H1 (cell line): ENCODE data around the gene ASTN2. TPM values are rescaled to one million over a fixed set of nuclear protein-coding genes. Genes with fewer than 3 reads are reported as not detected.
A peak's percentile ranks its signal among the peaks of the same experiment; 100 is the strongest.

Experiments used
- CTCF ChIA-PET: fragments of 300-600 bp; sonication (Branson Sonifier 250); formaldehyde crosslinking; loops from one replicate; lab custom pipeline; 2021; ENCODE audit not compliant: partially characterized antibody; lab: Charles Lee
- POLR2A ChIA-PET: fragments of 300-600 bp; sonication (Branson Sonifier 250); formaldehyde crosslinking; loops from one replicate; lab custom pipeline; 2021; ENCODE audit warnings: inconsistent platforms; ENCODE audit not compliant: partially characterized antibody; lab: Charles Lee
- DNase-seq, 2 experiments: peaks; one replicate each; pipeline versions ENCODE4 v3.0.0 to v3.0.0-alpha.2; 2010 to 2022; ENCODE audit warnings: low spot score in 2 of 2, low read depth in 1 of 2, mixed read lengths in 1 of 2
- FAIRE-seq: peaks from 2 replicates; lab custom pipeline; 2011; peaks lifted over from hg19 to GRCh38; lab: Jason Lieb, UNC
- H2AFZ ChIP-seq: 2 replicates; pipeline ENCODE4 v1.8.1; 2012; ENCODE audit warnings: low read length, inconsistent platforms
- H2AK5ac ChIP-seq: 2 replicates; pipeline ENCODE4 v1.6.1; 2013; ENCODE audit warnings: low read depth, low read length
- H2BK120ac ChIP-seq: replicated peaks from 2 replicates; pipeline ENCODE3; 2013; ENCODE audit warnings: low read depth, low read length, inconsistent platforms
- H2BK12ac ChIP-seq: 2 replicates; pipeline ENCODE4 v1.6.1; 2013; ENCODE audit warnings: low read depth, low read length
- H2BK15ac ChIP-seq: 2 replicates; pipeline ENCODE4 v1.6.1; 2013; ENCODE audit warnings: low read length
- H2BK20ac ChIP-seq: 2 replicates; pipeline ENCODE4 v1.6.1; 2013; ENCODE audit warnings: low read length
- H2BK5ac ChIP-seq: 2 replicates; pipeline ENCODE4 v1.6.1; 2013; ENCODE audit warnings: low read depth, low read length
- H3K14ac ChIP-seq: 2 replicates; pipeline ENCODE4 v1.6.1; 2013; ENCODE audit warnings: inconsistent platforms; ENCODE audit not compliant: insufficient read length
- H3K18ac ChIP-seq: 2 replicates; pipeline ENCODE4 v1.6.1; 2013; ENCODE audit warnings: low read length; ENCODE audit errors: extremely low read depth
- H3K23ac ChIP-seq: 2 replicates; pipeline ENCODE4 v1.6.1; 2013; ENCODE audit warnings: inconsistent platforms; ENCODE audit not compliant: insufficient read length
- H3K23me2 ChIP-seq: 2 replicates; pipeline ENCODE4 v1.6.1; 2013; ENCODE audit warnings: low read depth, low read length
- H3K27ac ChIP-seq: 2 replicates; pipeline ENCODE4 v1.6.1; 2011; ENCODE audit warnings: low read depth, low read length, inconsistent platforms
- H3K27me3 ChIP-seq, 4 experiments: replicated peaks in 1 of 4; 1 replicate in 1 of 4; 2 replicates in 3 of 4; pipeline versions ENCODE4 v1.6.1 to v1.8.1; 2011 to 2013; ENCODE audit warnings: low read length in 3 of 4, mild to moderate bottlenecking in 3 of 4, inconsistent platforms in 2 of 4, mixed read lengths in 2 of 4, moderate library complexity in 1 of 4; ENCODE audit not compliant: control insufficient read depth in 3 of 4, insufficient read depth in 3 of 4; ENCODE audit errors: extremely low read depth in 1 of 4
- H3K36me3 ChIP-seq, 4 experiments: 2 replicates each; pipeline versions ENCODE4 v1.6.1 to v1.8.1; 2011 to 2013; ENCODE audit warnings: mild to moderate bottlenecking in 4 of 4, low read length in 3 of 4, moderate library complexity in 2 of 4, control low read depth in 1 of 4, inconsistent platforms in 1 of 4; ENCODE audit not compliant: insufficient read depth in 4 of 4, control insufficient read depth in 2 of 4
- H3K4ac ChIP-seq: replicated peaks from 2 replicates; pipeline ENCODE3; 2013; ENCODE audit warnings: low read length, low read depth, mixed read lengths, inconsistent platforms; ENCODE audit not compliant: insufficient read length
- H3K4me1 ChIP-seq, 4 experiments: replicated peaks in 1 of 4; 1 replicate in 1 of 4; 2 replicates in 3 of 4; pipeline versions ENCODE4 v1.6.1 to v1.8.1; 2011 to 2013; ENCODE audit warnings: low read length in 3 of 4, inconsistent platforms in 2 of 4, mixed read lengths in 1 of 4; ENCODE audit not compliant: insufficient read depth in 4 of 4, control insufficient read depth in 3 of 4
- H3K4me2 ChIP-seq, 2 experiments: 2 replicates each; pipeline versions ENCODE4 v1.6.1 to v1.8.1; 2011 to 2013; ENCODE audit warnings: low read depth in 2 of 2, low read length in 2 of 2, control low read depth in 1 of 2, inconsistent platforms in 1 of 2, mild to moderate bottlenecking in 1 of 2; ENCODE audit not compliant: insufficient read depth in 1 of 2
- H3K4me3 ChIP-seq, 4 experiments: fragments of 200-600, 300-600 bp in 1 of 4; sonication (generic), shearing (Covaris generic), sonication (Bioruptor Twin) in 1 of 4; 2 replicates each; pipeline versions ENCODE4 v1.5.1 to v1.8.1; 2011 to 2016; ENCODE audit warnings: low read length in 4 of 4, low read depth in 3 of 4, control low read depth in 2 of 4, inconsistent platforms in 2 of 4, mild to moderate bottlenecking in 2 of 4, mixed read lengths in 1 of 4, moderate library complexity in 1 of 4; ENCODE audit not compliant: insufficient read depth in 2 of 4; ENCODE audit errors: extremely low read depth in 1 of 4
- H3K56ac ChIP-seq: replicated peaks from 2 replicates; pipeline ENCODE3; 2013; ENCODE audit warnings: low read depth, mild to moderate bottlenecking, mixed read lengths, low read length, inconsistent platforms; ENCODE audit not compliant: insufficient read length
- H3K79me1 ChIP-seq: 2 replicates; pipeline ENCODE4 v1.6.1; 2013; ENCODE audit warnings: low read depth, low read length, control low read depth
- H3K79me2 ChIP-seq, 2 experiments: 2 replicates each; pipeline versions ENCODE4 v1.6.1 to v1.8.1; 2012 to 2013; ENCODE audit warnings: low read length in 2 of 2, mild to moderate bottlenecking in 2 of 2, inconsistent platforms in 1 of 2; ENCODE audit not compliant: insufficient read depth in 2 of 2, control insufficient read depth in 1 of 2
- H3K9ac ChIP-seq, 4 experiments: replicated peaks in 1 of 4; 1 replicate in 1 of 4; 2 replicates in 3 of 4; pipeline versions ENCODE4 v1.6.1 to v1.8.1; 2011 to 2013; ENCODE audit warnings: low read depth in 3 of 4, low read length in 3 of 4, control low read depth in 2 of 4, mild to moderate bottlenecking in 2 of 4, moderate library complexity in 2 of 4, inconsistent platforms in 1 of 4; ENCODE audit errors: extremely low read depth in 1 of 4
- H3K9me3 ChIP-seq, 2 experiments: 2 replicates each; pipeline versions ENCODE4 v1.6.1 to v1.8.1; 2012 to 2013; ENCODE audit warnings: mild to moderate bottlenecking in 2 of 2, moderate library complexity in 2 of 2, control low read depth in 1 of 2, inconsistent platforms in 1 of 2, low read depth in 1 of 2, low read length in 1 of 2, mixed read lengths in 1 of 2; ENCODE audit not compliant: insufficient read depth in 2 of 2
- H4K20me1 ChIP-seq, 2 experiments: replicated peaks in 1 of 2; 2 replicates each; pipeline versions ENCODE3 to v1.8.1; 2011 to 2013; ENCODE audit warnings: inconsistent platforms in 2 of 2, low read length in 2 of 2, mild to moderate bottlenecking in 1 of 2; ENCODE audit not compliant: insufficient read depth in 2 of 2, control insufficient read depth in 1 of 2
- H4K5ac ChIP-seq: 2 replicates; pipeline ENCODE4 v1.6.1; 2013; ENCODE audit warnings: low read length, low read depth, mixed read lengths, inconsistent platforms; ENCODE audit not compliant: insufficient read length
- H4K8ac ChIP-seq: 2 replicates; pipeline ENCODE4 v1.8.0; 2013; ENCODE audit warnings: mild to moderate bottlenecking, moderate library complexity, low read length, inconsistent platforms; ENCODE audit not compliant: insufficient read depth; ENCODE audit errors: extremely low read depth
- H4K91ac ChIP-seq: replicated peaks from 2 replicates; pipeline ENCODE3; 2013; ENCODE audit warnings: low read length, mixed read lengths, inconsistent platforms; ENCODE audit not compliant: insufficient read length
- BCL11A ChIP-seq, 2 experiments: IDR thresholded peaks; one replicate each; pipeline ENCODE4 v1.6.1; 2011; ENCODE audit warnings: low read depth in 2 of 2, low read length in 2 of 2, mild to moderate bottlenecking in 2 of 2
- GABPA ChIP-seq: IDR thresholded peaks from 2 replicates; pipeline ENCODE4 v1.6.1; 2011; ENCODE audit warnings: mild to moderate bottlenecking, low read length, moderate library complexity, borderline replicate concordance; ENCODE audit not compliant: insufficient read depth
- JUN ChIP-seq: IDR thresholded peaks from 2 replicates; pipeline ENCODE4 v1.6.1; 2011; ENCODE audit warnings: low read depth, mild to moderate bottlenecking, improper control_type of control experiment, low read length
- POLR2A ChIP-seq, 2 experiments: IDR thresholded peaks; 1 replicate in 1 of 2; 2 replicates in 1 of 2; pipeline ENCODE4 v1.6.1; 2011; ENCODE audit warnings: low read depth in 2 of 2, low read length in 2 of 2, mild to moderate bottlenecking in 2 of 2; ENCODE audit errors: control extremely low read depth in 1 of 2
- RAD21 ChIP-seq, 2 experiments: IDR thresholded peaks in 1 of 2; conservative IDR thresholded peaks in 1 of 2; 2 replicates each; pipeline ENCODE4 v1.6.1; 2011; ENCODE audit warnings: low read depth in 2 of 2, low read length in 2 of 2, improper control_type of control experiment in 1 of 2, inconsistent platforms in 1 of 2, mild to moderate bottlenecking in 1 of 2, moderate library complexity in 1 of 2
- RBBP5 ChIP-seq: IDR thresholded peaks from 2 replicates; pipeline ENCODE4 v1.7.1; 2012; ENCODE audit warnings: low read depth, mild to moderate bottlenecking, inconsistent platforms, low read length, moderate library complexity, borderline replicate concordance
- RNF2 ChIP-seq: fragments of 200-900, 300-1000 bp; sonication (generic); IDR thresholded peaks from 2 replicates; pipeline ENCODE4 v1.7.1; 2016; ENCODE audit warnings: borderline replicate concordance, low read depth, mild to moderate bottlenecking, antibody characterized with exemption, low read length; ENCODE audit not compliant: poor library complexity, severe bottlenecking; ENCODE audit errors: missing control alignments
- SIRT6 ChIP-seq: IDR thresholded peaks from one replicate; pipeline ENCODE4 v1.7.1; 2012; ENCODE audit warnings: low read length, inconsistent platforms
- SP1 ChIP-seq: IDR thresholded peaks from 2 replicates; pipeline ENCODE4 v1.6.1; 2011; ENCODE audit warnings: low read depth, low read length
- SP2 ChIP-seq: IDR thresholded peaks from 2 replicates; pipeline ENCODE4 v1.6.1; 2012; ENCODE audit warnings: mild to moderate bottlenecking, low read length, inconsistent platforms
- TBP ChIP-seq: IDR thresholded peaks from 2 replicates; pipeline ENCODE4 v1.6.1; 2011; ENCODE audit warnings: low read depth, low read length, improper control_type of control experiment
- WGBS, 2 experiments: shearing (Covaris generic) in 1 of 2; methylation state at CpG; one replicate each; pipeline versions ENCODE4 v1.1.6 to v1.1.7; 2013 to 2015; ENCODE audit warnings: low lambda C conversion rate in 2 of 2, mixed read lengths in 2 of 2, inconsistent platforms in 1 of 2, low coverage in 1 of 2, missing lambda C conversion rate in 1 of 2; ENCODE audit not compliant: insufficient replicate concordance in 2 of 2, insufficient coverage in 1 of 2, insufficient read length in 1 of 2; ENCODE audit errors: extremely low coverage in 1 of 2, missing lambda C conversion rate in 1 of 2; 5-methylcytosine and 5-hydroxymethylcytosine counted together
- polyA plus RNA-seq, 7 experiments: library from polyadenylated mRNA; depleted of rRNA in 3 of 7; stranded (reverse) in 5 of 7; unstranded in 2 of 7; fragments of >200 nt in 5 of 7; fragments of 200-250 nt in 2 of 7; gene quantifications; 1 replicate in 5 of 7; 2 replicates in 1 of 7; 4 replicates in 1 of 7; pipeline versions ENCODE4 v1.2.1 to v1.2.3, GENCODE V29; 2011 to 2013; ENCODE audit warnings: missing spikeins in 2 of 7, mixed read lengths in 2 of 7
- total RNA-seq: library from RNA; stranded (reverse); fragmentation: NEBNext Ultra II Directional; extraction: Animal tissue kit (Norgen Biotek cat#: 25700); gene quantifications from 2 replicates; pipeline ENCODE4 v1.2.1, GENCODE V29; 2021

The ASTN2 gene
- total and polyA plus RNA-seq, 2 of the 8 experiments (the other 6 are each of a cell fraction or from before 2014, with no cell fraction given) = 8.2 to 13.7 TPM

DNA sequence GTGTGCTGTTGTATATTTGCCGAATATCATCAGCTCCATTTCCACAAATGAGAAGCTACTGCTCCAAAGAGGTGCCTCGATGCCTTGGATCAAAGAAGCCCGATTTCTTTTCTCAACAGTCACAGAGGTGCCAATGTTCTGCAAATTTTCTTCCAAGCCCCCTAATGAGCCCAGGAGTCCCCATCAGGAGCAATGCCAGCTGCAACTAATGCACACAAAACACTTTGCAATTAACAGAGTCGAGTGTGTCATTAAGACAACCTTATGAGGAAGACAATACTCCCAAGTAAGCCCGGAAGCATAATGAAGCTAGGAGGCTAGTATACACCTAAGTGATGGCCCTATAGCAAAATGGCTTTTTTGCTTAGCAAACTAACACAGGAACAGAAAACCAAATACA lies 480.7 kb downstream of the ASTN2 start:
- WGBS, 2 experiments = 97% methylated on average over 5 of the region's 5 CpGs; no CpG with 5 or more reads in 1 of the 2 experiments
- no peak for TF ChIP-seq GABPA
- TF ChIP-seq SP1 = no peak
- TF ChIP-seq POLR2A (IDR thresholded peaks at IDR 0.05; ENCODE audit: control extremely low read depth in 1 of 2, low read depth in 2 of 2, low read length in 2 of 2) = no peak
- no peak for TF ChIP-seq SP2
- TF ChIP-seq RNF2 = no peak
- no peak for TF ChIP-seq SIRT6
- no peak for TF ChIP-seq RAD21 (IDR thresholded peaks at IDR 0.05 in 1 of 2, conservative IDR thresholded peaks at IDR 0.05 in 1 of 2; ENCODE audit: low read depth in 2 of 2, low read length in 2 of 2)
- TF ChIP-seq RBBP5 = no peak
- no peak for TF ChIP-seq TBP
- TF ChIP-seq BCL11A (IDR thresholded peaks at IDR 0.05; ENCODE audit: low read depth in 2 of 2, low read length in 2 of 2) = no peak
- no peak for TF ChIP-seq JUN
- CTCF ChIA-PET = interaction anchor here (1.1 to 1.5 kb wide), 2 partner anchors 24 to 74 kb away, joined by 4 to 5 read pairs; no protein-coding TSS in a partner anchor

More for the DNA sequence above, 480.7 kb downstream of the ASTN2 start:
- Histone ChIP-seq H3K4me3 (no peak overlapping the region), H2BK120ac (no peak overlapping the region), H3K18ac (0 out of 2 replicates have a peak overlapping the region, but pooled peaks have one; percentile 53), H3K79me2 (no peaks in the 10 kb centered on the region), H2BK15ac (no peak overlapping the region), H3K23me2 (peaks cover 3% of the 10 kb centered on the region; the same call in 1 of the 2 replicates), H3K14ac (no peak overlapping the region), H3K4ac (no peak overlapping the region), H4K20me1 (no peaks in the 10 kb centered on the region), H3K23ac (no peak overlapping the region), H3K9me3 (no peaks in the 10 kb centered on the region), H2BK12ac (no peak overlapping the region), H3K4me2 (no peak overlapping the region), H3K56ac (no peak overlapping the region), H2BK20ac (no peak overlapping the region), H4K8ac (no peak overlapping the region), H3K9ac (no peak overlapping the region), H3K36me3 (no peaks in the 10 kb centered on the region), H3K4me1 (peaks cover 6 to 15% (median 10%) of the 10 kb centered on the region in 4 experiments; a peak in 6 of 7 replicates), H2AFZ (no peak overlapping the region), H3K27ac (no peak overlapping the region), H4K5ac (no peak overlapping the region), H3K27me3 (no peaks in the 10 kb centered on the region), H3K79me1 (no peaks in the 10 kb centered on the region), H2AK5ac (no peak overlapping the region; the same call in 1 of the 2 replicates), H2BK5ac (no peak overlapping the region), H4K91ac (no peak overlapping the region)
- DNase-seq (no peak), FAIRE-seq (no peak)
- POLR2A ChIA-PET = no interaction called here
